Adrenal gland (tissue), 5 donors: Measurements from ENCODE around the gene STT3B.

Source experiments
- POLR2A ChIP-seq, 2 donors: fragments of 450-650 bp; IDR thresholded peaks; one replicate each; pipeline ENCODE4 v1.6.1; 2017; ENCODE audit warnings: antibody characterized with exemption in 2 of 2, mild to moderate bottlenecking in 2 of 2, moderate library complexity in 1 of 2
- TF ChIP-seq, protein P1 (sequence below), 6 experiments: fragments of 450-650 bp in 4 of 6; fragments of 200-600 bp in 2 of 6; sonication (generic) in 1 of 6; IDR thresholded peaks; 1 replicate in 5 of 6; 2 replicates in 1 of 6; pipeline versions ENCODE4 v1.5.1 to v1.8.0; 2016 to 2021; ENCODE audit warnings: antibody characterized with exemption in 6 of 6, mild to moderate bottlenecking in 2 of 6, moderate library complexity in 1 of 6
- donor health status: DM: no; HTN: no; CAD: no.

DNA sequence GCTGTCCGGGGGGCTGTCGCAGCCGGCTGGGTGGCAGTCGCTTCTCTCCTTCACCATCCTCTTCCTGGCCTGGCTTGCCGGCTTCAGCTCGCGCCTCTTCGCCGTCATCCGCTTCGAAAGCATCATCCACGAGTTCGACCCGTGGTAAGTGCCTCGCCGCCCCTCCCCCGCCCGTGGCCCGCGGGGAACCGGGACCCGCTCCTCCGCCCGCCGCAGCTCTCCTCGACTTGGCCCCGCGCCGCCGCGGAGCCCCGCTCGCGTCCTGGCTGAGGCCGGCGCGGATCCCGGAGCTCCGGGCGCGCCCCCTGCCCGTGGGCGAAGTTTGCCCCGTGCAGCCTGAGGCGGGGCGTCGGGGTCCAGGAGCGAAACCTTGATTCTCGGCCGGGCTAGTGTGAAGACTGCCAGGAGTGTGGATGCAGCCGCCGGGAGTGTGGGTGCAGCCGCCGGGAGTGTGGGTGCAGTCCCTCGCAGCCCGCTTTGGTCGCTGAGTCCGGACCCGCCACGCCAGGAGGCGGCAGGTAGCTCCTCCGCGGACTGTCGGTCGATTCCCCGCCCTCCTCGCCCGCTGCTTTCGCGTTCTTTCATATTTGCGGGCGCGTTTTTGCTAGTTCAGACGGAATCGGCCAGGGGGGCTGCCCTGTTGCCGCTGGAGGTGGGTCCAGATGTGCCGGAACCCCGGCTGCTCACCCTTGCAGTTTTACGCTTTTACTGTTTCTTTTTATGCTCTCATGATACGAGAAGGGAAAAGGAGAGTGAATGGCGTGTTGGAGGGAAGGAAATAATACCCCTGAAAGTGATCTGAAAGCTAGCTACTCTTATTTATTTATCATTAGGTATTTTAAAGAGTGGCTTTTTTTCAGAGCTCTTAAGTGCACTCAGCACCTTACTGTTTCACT, 692 bp downstream of the STT3B start:
- TF ChIP-seq, protein P1, sequence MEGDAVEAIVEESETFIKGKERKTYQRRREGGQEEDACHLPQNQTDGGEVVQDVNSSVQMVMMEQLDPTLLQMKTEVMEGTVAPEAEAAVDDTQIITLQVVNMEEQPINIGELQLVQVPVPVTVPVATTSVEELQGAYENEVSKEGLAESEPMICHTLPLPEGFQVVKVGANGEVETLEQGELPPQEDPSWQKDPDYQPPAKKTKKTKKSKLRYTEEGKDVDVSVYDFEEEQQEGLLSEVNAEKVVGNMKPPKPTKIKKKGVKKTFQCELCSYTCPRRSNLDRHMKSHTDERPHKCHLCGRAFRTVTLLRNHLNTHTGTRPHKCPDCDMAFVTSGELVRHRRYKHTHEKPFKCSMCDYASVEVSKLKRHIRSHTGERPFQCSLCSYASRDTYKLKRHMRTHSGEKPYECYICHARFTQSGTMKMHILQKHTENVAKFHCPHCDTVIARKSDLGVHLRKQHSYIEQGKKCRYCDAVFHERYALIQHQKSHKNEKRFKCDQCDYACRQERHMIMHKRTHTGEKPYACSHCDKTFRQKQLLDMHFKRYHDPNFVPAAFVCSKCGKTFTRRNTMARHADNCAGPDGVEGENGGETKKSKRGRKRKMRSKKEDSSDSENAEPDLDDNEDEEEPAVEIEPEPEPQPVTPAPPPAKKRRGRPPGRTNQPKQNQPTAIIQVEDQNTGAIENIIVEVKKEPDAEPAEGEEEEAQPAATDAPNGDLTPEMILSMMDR (IDR thresholded peaks at IDR 0.05): peak in 1 of 6 experiments; percentile 20
- TF ChIP-seq POLR2A (IDR thresholded peaks at IDR 0.05): no peak
